GM12874 (cell line): Measurements from ENCODE around the gene TENT4A.

Source experiments
- TF ChIP-seq, protein P1 (sequence below): IDR thresholded peaks from 2 replicates; pipeline ENCODE4 v1.5.1; 2011; ENCODE audit warnings: low read depth, mild to moderate bottlenecking, control low read depth, low read length, moderate library complexity; ENCODE audit not compliant: insufficient read depth

TENT4A gene

DNA sequence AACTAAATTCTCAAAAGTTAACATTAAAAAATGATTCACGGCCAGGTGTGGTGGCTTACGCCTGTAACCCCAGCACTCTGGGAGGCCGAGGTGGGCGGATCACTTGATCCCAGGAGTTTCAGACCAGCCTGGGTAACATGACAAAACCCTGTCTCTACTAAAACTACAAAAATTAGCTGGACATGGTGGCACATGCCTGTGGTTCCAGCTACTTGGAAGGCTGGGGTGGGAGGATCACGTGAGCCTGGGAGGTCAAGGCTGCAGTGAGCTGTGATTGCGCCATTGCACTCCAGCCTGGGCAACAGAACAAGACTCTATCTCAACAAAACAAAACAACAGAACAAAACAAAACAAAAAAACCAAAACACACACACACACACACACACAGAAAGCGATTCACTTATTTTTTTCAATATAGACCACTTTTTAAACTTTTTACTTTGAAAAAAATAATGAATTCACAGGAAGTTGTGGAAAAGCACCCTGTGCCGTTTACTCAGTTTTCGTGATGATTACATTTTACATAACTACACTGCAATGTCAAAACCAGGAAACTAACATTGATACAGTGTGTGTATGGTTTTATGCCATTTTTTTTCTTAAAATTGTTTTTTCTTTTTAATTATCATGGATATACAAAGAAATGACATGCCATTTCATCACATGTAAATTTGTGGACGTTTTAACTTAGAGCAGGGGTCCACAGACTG, 73.7 kb downstream of the TENT4A start:
- TF ChIP-seq, protein P1, sequence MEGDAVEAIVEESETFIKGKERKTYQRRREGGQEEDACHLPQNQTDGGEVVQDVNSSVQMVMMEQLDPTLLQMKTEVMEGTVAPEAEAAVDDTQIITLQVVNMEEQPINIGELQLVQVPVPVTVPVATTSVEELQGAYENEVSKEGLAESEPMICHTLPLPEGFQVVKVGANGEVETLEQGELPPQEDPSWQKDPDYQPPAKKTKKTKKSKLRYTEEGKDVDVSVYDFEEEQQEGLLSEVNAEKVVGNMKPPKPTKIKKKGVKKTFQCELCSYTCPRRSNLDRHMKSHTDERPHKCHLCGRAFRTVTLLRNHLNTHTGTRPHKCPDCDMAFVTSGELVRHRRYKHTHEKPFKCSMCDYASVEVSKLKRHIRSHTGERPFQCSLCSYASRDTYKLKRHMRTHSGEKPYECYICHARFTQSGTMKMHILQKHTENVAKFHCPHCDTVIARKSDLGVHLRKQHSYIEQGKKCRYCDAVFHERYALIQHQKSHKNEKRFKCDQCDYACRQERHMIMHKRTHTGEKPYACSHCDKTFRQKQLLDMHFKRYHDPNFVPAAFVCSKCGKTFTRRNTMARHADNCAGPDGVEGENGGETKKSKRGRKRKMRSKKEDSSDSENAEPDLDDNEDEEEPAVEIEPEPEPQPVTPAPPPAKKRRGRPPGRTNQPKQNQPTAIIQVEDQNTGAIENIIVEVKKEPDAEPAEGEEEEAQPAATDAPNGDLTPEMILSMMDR, result no peak

DNA sequence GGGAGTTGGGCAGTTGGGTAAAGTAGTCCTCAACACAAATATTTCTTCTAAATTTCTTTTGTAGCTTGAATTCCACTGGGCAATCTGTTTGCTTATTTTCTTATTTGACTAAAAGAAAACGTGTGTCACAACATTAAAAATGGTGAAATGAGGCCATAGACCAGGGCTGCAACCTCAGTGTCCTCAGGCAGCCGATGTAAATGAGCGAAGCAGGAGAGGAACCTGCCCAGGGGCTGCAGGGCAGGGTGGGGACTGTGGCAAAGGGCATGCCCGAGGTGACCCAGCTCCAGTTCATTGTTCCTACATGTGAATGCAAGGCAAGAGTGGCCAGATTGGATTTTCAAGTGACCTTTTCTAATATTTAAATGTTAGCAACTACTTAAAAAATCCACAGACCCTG, 74.7 kb downstream of the TENT4A start:
- TF ChIP-seq, protein P1, result no peak

DNA sequence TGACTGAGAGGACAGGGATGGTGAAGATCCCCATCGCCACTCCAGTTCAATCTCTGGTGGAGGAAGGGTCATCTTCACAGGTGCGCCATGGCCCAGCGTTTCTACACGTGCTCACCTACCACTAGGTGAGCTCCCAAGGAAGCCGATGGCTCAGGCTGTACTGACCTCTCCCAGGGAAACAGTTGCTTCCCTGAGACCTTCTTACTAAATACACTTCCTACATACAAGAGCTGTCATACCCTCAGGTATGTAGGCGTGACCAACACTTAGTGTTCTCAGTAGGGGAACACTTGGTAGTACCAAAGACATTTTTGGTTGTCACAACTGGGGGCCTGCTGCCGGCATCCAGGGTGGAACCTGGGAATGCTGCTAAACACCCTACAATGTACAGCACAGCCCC, 75.2 kb downstream of the TENT4A start:
- TF ChIP-seq, protein P1, result no peak

DNA sequence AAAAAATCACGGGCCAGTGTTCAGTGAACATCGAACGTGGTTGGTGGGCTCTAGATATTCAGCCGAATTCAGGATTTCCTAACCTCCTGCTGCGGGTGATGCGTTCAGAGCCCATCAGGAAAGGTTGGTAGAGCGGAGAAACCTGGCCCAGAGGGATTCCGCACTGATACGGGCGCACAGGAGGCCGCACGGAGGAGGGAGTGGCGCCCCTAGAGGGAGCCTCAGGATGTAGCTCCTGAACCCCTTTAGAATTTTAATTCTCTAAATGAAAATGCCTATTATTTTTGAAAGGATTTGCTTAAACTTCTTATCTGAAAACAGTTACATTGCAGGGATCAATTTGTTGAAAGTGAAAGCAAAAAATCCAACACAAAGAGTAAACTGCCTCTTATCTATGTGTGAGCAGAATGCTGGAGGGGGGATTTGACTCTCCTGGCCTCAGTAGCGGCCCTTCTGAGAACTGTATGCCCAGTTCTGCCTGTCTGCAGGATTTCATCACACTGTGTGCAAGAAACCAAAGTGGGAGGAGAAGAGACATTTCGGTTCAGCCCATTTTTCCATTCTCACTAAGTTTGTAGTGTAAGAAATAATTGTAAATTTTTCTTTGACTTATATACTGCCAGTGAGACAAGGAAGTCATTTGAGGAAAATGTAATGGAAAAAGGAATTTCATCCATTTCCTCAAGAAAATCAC, 75.9 kb downstream of the TENT4A start:
- TF ChIP-seq, protein P1, result no peak

DNA sequence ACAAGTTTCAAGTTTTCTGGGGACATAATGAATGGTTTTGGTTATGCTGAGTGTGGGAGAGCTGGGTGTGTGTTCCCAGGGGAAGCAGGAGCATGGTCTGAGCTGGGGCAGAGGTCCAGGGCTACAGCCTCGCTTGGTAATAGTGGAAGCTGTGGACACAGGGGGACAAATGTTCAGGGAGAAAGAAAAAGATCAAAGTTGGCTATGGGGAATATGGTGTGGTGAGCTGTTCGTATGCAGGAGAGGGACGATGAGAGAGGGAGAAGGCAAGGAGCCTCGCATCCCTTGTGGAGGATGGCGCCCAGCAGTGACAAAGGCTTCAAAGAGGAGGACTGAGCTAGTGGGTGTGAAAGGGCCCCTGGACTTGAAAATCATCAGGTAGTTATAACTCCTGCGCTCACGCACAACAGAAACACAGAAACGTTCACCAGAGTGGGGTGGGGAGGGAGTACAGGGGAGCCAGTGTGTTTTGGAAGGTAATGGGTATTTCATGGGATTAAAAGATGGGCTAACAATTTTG, 77.2 kb downstream of the TENT4A start:
- TF ChIP-seq, protein P1, result no peak

DNA sequence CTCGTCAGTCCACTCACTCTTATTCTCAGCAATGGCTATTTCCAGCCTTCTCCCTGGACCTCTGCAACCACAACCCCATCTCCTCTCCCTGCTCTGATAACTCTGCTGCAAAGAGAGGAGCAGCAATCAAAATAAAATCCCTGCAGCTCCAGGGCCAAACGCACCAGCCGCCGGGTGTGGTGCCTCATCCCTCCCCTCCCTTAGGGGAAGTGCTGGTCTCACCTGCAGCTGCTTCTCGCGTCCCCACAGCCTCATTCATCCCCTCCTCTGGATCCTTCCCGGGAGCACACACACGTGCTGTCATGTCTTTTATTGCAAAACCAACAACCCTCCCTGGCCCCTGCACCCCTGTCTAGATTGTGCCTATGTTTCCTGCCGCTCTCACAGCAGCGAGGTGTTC, 77.8 kb downstream of the TENT4A start:
- TF ChIP-seq, protein P1, result no peak

DNA sequence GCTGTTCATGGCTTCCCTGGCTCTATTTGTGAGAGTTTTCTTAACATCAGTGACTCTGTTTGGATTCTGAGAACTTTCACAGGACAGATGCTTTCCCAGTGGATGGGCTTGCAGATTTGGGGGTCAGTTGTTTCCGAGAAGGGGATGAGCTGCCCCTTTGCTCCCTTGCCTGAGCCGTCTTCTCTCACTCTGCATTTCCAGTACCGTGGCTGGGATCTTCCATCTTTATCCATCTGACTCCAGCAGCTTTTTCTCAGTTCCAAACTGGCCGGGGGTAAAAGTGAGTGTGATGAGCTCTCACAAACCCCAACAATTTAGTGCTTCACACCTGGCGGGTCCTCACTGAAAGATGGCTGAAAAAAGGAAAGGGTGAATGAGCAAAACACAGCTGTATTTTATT, 79.1 kb downstream of the TENT4A start:
- TF ChIP-seq, protein P1, result no peak
